HG03108 (cell line): Measurements from ENCODE around the gene GALNT16.
A peak's percentile ranks its signal among the peaks of the same experiment; 100 is the strongest.

Source experiments
- ATAC-seq: cut with Tn5 transposase; IDR thresholded peaks from one replicate; pipeline ENCODE4 v1.9.1; 2021; ENCODE audit warnings: moderate library complexity; ENCODE audit not compliant: unreplicated experiment

GALNT16 gene

GRCh38 chr14:69333791-69334337 lies 73.9 kb downstream of the GALNT16 start:
- no peak for ATAC-seq

- no peak for ATAC-seq
Measured at GRCh38 chr14:69334576-69334975, 74.6 kb downstream of the GALNT16 start.

- ATAC-seq = no peak
Measured at GRCh38 chr14:69335371-69335771, 75.4 kb downstream of the GALNT16 start.

- no peak for ATAC-seq
Measured at GRCh38 chr14:69337984-69338383, 78.0 kb downstream of the GALNT16 start.

- no peak for ATAC-seq
Measured at GRCh38 chr14:69339426-69339825, 79.5 kb downstream of the GALNT16 start.

GRCh38 chr14:69342928-69343525 lies 83.1 kb downstream of the GALNT16 start:
- ATAC-seq = no peak

- no peak for ATAC-seq
Measured at GRCh38 chr14:69344171-69344570, 84.2 kb downstream of the GALNT16 start.

- ATAC-seq = no peak
Measured at GRCh38 chr14:69345402-69345801, 85.4 kb downstream of the GALNT16 start.

- ATAC-seq = no peak
Measured at GRCh38 chr14:69346710-69347109, 86.8 kb downstream of the GALNT16 start.

- ATAC-seq = no peak
Measured at GRCh38 chr14:69349091-69349777, 89.3 kb downstream of the GALNT16 start.

GRCh38 chr14:69350892-69351291 lies 90.9 kb downstream of the GALNT16 start:
- no peak for ATAC-seq

GRCh38 chr14:69351385-69351784 lies 91.4 kb downstream of the GALNT16 start:
- ATAC-seq = no peak

GRCh38 chr14:69351911-69352310 lies 92.0 kb downstream of the GALNT16 start:
- no peak for ATAC-seq

GRCh38 chr14:69353168-69353567 lies 93.2 kb downstream of the GALNT16 start:
- ATAC-seq = no peak

- ATAC-seq = peak; percentile 93
Measured at GRCh38 chr14:69354383-69355153, 94.6 kb downstream of the GALNT16 start.

- ATAC-seq = no peak
Measured at GRCh38 chr14:69355154-69355597, 95.2 kb downstream of the GALNT16 start.

- ATAC-seq = no peak
Measured at GRCh38 chr14:69355607-69356281, 95.8 kb downstream of the GALNT16 start.

- no peak for ATAC-seq
Measured at GRCh38 chr14:69356903-69357543, 97.1 kb downstream of the GALNT16 start.

- no peak for ATAC-seq
Measured at GRCh38 chr14:69357544-69358200, 97.7 kb downstream of the GALNT16 start.
